Neural crest cell (in vitro differentiated cells): Measurements from ENCODE around the gene TMEM151B. TPM values are rescaled to one million over a fixed set of nuclear protein-coding genes. Genes with fewer than 3 reads are reported as not detected.

ENCODE experiments used
- DNase-seq: peaks from one replicate; pipeline ENCODE4 v3.0.0; 2021; ENCODE audit warnings: low read depth, mixed read lengths, low spot score
- H3K27ac Mint-ChIP-seq: one replicate; pipeline ENCODE4 v1.8.0; 2021; ENCODE audit warnings: mild to moderate bottlenecking, mixed read lengths; ENCODE audit not compliant: unreplicated experiment
- H3K27me3 Mint-ChIP-seq: 2 replicates; pipeline ENCODE4 v1.8.0; 2021; ENCODE audit warnings: low read depth, mild to moderate bottlenecking, mixed read lengths
- H3K36me3 Mint-ChIP-seq: 2 replicates; pipeline ENCODE4 v1.8.0; 2021; ENCODE audit warnings: low read depth, mild to moderate bottlenecking, mixed read lengths
- H3K4me1 Mint-ChIP-seq: 2 replicates; pipeline ENCODE4 v1.8.0; 2021; ENCODE audit warnings: mixed read lengths
- H3K4me3 Mint-ChIP-seq: one replicate; pipeline ENCODE4 v1.8.0; 2021; ENCODE audit warnings: mild to moderate bottlenecking, mixed read lengths
- H3K9me3 Mint-ChIP-seq: 2 replicates; pipeline ENCODE4 v1.8.0; 2021; ENCODE audit warnings: mixed read lengths
- CTCF ChIP-seq: fragments of 200-600 bp; sonication (generic); conservative IDR thresholded peaks from 2 replicates; pipeline ENCODE4 v1.5.0; 2021; ENCODE audit warnings: antibody characterized with exemption, mild to moderate bottlenecking
- total RNA-seq: library from RNA; stranded (reverse); gene quantifications from 2 replicates; pipeline ENCODE4 v1.2.1, GENCODE V29; 2021

TMEM151B gene
- total RNA-seq, 1 donor from 2014 or later, result 21.2 TPM

GRCh38 chr6:44271406-44271723, 1.1 kb downstream of the TMEM151B start:
- Mint-ChIP-seq H3K4me1 (peaks cover 58% of the 10 kb centered on the region), H3K4me3 (peak overlapping the region; percentile 89), H3K27me3 (peaks cover 22% of the 10 kb centered on the region), H3K36me3 (peaks cover 4% of the 10 kb centered on the region), H3K9me3 (no peaks in the 10 kb centered on the region), H3K27ac (no peak overlapping the region)
- TF ChIP-seq CTCF, result no peak
- no peak for DNase-seq

GRCh38 chr6:44271914-44272313, 1.7 kb downstream of the TMEM151B start:
- Mint-ChIP-seq H3K27me3 (peaks cover 22% of the 10 kb centered on the region), H3K9me3 (no peaks in the 10 kb centered on the region), H3K4me1 (peaks cover 53% of the 10 kb centered on the region), H3K27ac (peak overlapping the region; percentile 40), H3K4me3 (peak overlapping the region; percentile 89), H3K36me3 (peaks cover 4% of the 10 kb centered on the region)
- TF ChIP-seq CTCF, result no peak
- DNase-seq, result no peak

- Mint-ChIP-seq H3K4me1 (peaks cover 50% of the 10 kb centered on the region), H3K4me3 (peak overlapping the region; percentile 89), H3K9me3 (no peaks in the 10 kb centered on the region), H3K36me3 (peaks cover 4% of the 10 kb centered on the region), H3K27ac (peak overlapping the region; percentile 83), H3K27me3 (peaks cover 22% of the 10 kb centered on the region)
- TF ChIP-seq CTCF, result no peak
- DNase-seq, result no peak
Measured at GRCh38 chr6:44272529-44272928, 2.3 kb downstream of the TMEM151B start.

- H3K9me3 Mint-ChIP-seq, result no peaks in the 10 kb centered on the region
- peak overlapping the region; percentile 89 for H3K4me3 Mint-ChIP-seq
- peaks cover 4% of the 10 kb centered on the region for H3K36me3 Mint-ChIP-seq
- H3K27me3 Mint-ChIP-seq, result peaks cover 20% of the 10 kb centered on the region
- H3K27ac Mint-ChIP-seq, result peak overlapping the region; percentile 80
- no peak for TF ChIP-seq CTCF
- peaks cover 44% of the 10 kb centered on the region for H3K4me1 Mint-ChIP-seq
- no peak for DNase-seq
Measured at GRCh38 chr6:44272999-44273566, 2.8 kb downstream of the TMEM151B start.

- H3K4me1 Mint-ChIP-seq, result peaks cover 39% of the 10 kb centered on the region
- DNase-seq, result no peak
- H3K27ac Mint-ChIP-seq, result peak overlapping the region; percentile 43
- no peak for TF ChIP-seq CTCF
- H3K27me3 Mint-ChIP-seq, result peaks cover 18% of the 10 kb centered on the region
- H3K4me3 Mint-ChIP-seq, result peak overlapping the region; percentile 89
- H3K9me3 Mint-ChIP-seq, result no peaks in the 10 kb centered on the region
- peaks cover 4% of the 10 kb centered on the region for H3K36me3 Mint-ChIP-seq
Measured at GRCh38 chr6:44273617-44274016, 3.4 kb downstream of the TMEM151B start.
